HEK293 (cell line): ENCODE data around the gene SIX4.
A peak's percentile ranks its signal among the peaks of the same experiment; 100 is the strongest.

Experiments
- KLF16 ChIP-seq: fragments of 450-650 bp; formaldehyde crosslinking; IDR thresholded peaks from 2 replicates; pipeline ENCODE4 v1.5.1; 2017; ENCODE audit warnings: missing biosample characterization, missing genetic modification characterization
- KLF17 ChIP-seq: fragments of 450-650 bp; formaldehyde crosslinking; IDR thresholded peaks from 2 replicates; pipeline ENCODE4 v1.5.1; 2016; ENCODE audit warnings: missing biosample characterization, missing genetic modification characterization
- MEIS1 ChIP-seq: sonication (generic); formaldehyde crosslinking; IDR thresholded peaks from 2 replicates; pipeline ENCODE4 v1.8.1; 2022; ENCODE audit warnings: missing genetic modification reagents, mild to moderate bottlenecking, borderline replicate concordance
- MZF1 ChIP-seq: fragments of 450-650 bp; formaldehyde crosslinking; IDR thresholded peaks from 2 replicates; pipeline ENCODE4 v1.5.1; 2017; ENCODE audit warnings: missing biosample characterization, missing genetic modification characterization, borderline replicate concordance
- PRDM10 ChIP-seq: fragments of 450-650 bp; formaldehyde crosslinking; IDR thresholded peaks from 2 replicates; pipeline ENCODE4 v1.5.1; 2016; ENCODE audit warnings: missing biosample characterization, missing genetic modification characterization
- PRDM2 ChIP-seq: fragments of 450-650 bp; formaldehyde crosslinking; IDR thresholded peaks from 2 replicates; pipeline ENCODE4 v1.5.1; 2016; ENCODE audit warnings: missing biosample characterization, missing genetic modification characterization, borderline replicate concordance
- REPIN1 ChIP-seq: fragments of 450-650 bp; formaldehyde crosslinking; IDR thresholded peaks from 2 replicates; pipeline ENCODE4 v1.5.1; 2017; ENCODE audit warnings: missing biosample characterization, missing genetic modification characterization, low read depth
- SCRT1 ChIP-seq: fragments of 450-650 bp; formaldehyde crosslinking; IDR thresholded peaks from 2 replicates; pipeline ENCODE4 v1.5.1; 2016; ENCODE audit warnings: missing biosample characterization, missing genetic modification characterization, borderline replicate concordance
- SP2 ChIP-seq: fragments of 450-650 bp; formaldehyde crosslinking; IDR thresholded peaks from 2 replicates; pipeline ENCODE4 v1.5.1; 2016; ENCODE audit warnings: missing biosample characterization, missing genetic modification characterization
- SP3 ChIP-seq: fragments of 450-650 bp; formaldehyde crosslinking; IDR thresholded peaks from 2 replicates; pipeline ENCODE4 v1.5.1; 2016; ENCODE audit warnings: missing biosample characterization, missing genetic modification characterization
- YY1 ChIP-seq: fragments of 450-650 bp; formaldehyde crosslinking; IDR thresholded peaks from 2 replicates; pipeline ENCODE4 v1.5.1; 2018; ENCODE audit warnings: missing biosample characterization, missing genetic modification characterization
- ZBTB10 ChIP-seq: fragments of 450-650 bp; formaldehyde crosslinking; IDR thresholded peaks from 2 replicates; pipeline ENCODE4 v1.5.1; 2016; ENCODE audit warnings: missing biosample characterization, missing genetic modification characterization
- ZFP69B ChIP-seq: fragments of 450-650 bp; formaldehyde crosslinking; IDR thresholded peaks from 2 replicates; pipeline ENCODE4 v1.5.1; 2016; ENCODE audit warnings: missing biosample characterization, missing genetic modification characterization
- ZNF146 ChIP-seq: fragments of 450-650 bp; formaldehyde crosslinking; IDR thresholded peaks from 2 replicates; pipeline ENCODE4 v1.5.1; 2016; ENCODE audit warnings: missing biosample characterization, missing genetic modification characterization
- ZNF174 ChIP-seq: fragments of 450-650 bp; formaldehyde crosslinking; IDR thresholded peaks from 2 replicates; pipeline ENCODE4 v1.5.0; 2017; ENCODE audit warnings: missing biosample characterization, mild to moderate bottlenecking, missing genetic modification characterization
- ZNF266 ChIP-seq: fragments of 450-650 bp; formaldehyde crosslinking; IDR thresholded peaks from 2 replicates; pipeline ENCODE4 v1.5.1; 2016; ENCODE audit warnings: missing biosample characterization, missing genetic modification characterization, low read depth
- ZNF274 ChIP-seq, 2 experiments: fragments of 200-500 bp in 1 of 2; fragments of 450-650 bp in 1 of 2; sonication (Bioruptor generic) in 1 of 2; formaldehyde crosslinking in 1 of 2; IDR thresholded peaks; 2 replicates each; pipeline versions ENCODE4 v1.5.1 to v1.6.1; 2014 to 2016; ENCODE audit warnings: borderline replicate concordance in 1 of 2, inconsistent platforms in 1 of 2, low read length in 1 of 2, missing biosample characterization in 1 of 2, missing genetic modification characterization in 1 of 2
- ZNF335 ChIP-seq: fragments of 450-650 bp; formaldehyde crosslinking; conservative IDR thresholded peaks from 2 replicates; pipeline ENCODE4 v1.5.1; 2016; ENCODE audit warnings: missing biosample characterization, missing genetic modification characterization
- ZNF362 ChIP-seq: fragments of 450-650 bp; formaldehyde crosslinking; IDR thresholded peaks from 2 replicates; pipeline ENCODE4 v1.5.1; 2016; ENCODE audit warnings: missing biosample characterization, missing genetic modification characterization
- ZNF366 ChIP-seq: fragments of 450-650 bp; formaldehyde crosslinking; conservative IDR thresholded peaks from 2 replicates; pipeline ENCODE4 v1.5.1; 2016; ENCODE audit warnings: missing biosample characterization, missing genetic modification characterization
- ZNF514 ChIP-seq: fragments of 450-650 bp; formaldehyde crosslinking; IDR thresholded peaks from 2 replicates; pipeline ENCODE4 v1.5.1; 2016; ENCODE audit warnings: missing biosample characterization, missing genetic modification characterization
- ZNF624 ChIP-seq: fragments of 450-650 bp; formaldehyde crosslinking; IDR thresholded peaks from 2 replicates; pipeline ENCODE4 v1.5.1; 2017; ENCODE audit warnings: missing biosample characterization, missing genetic modification characterization
- ZNF660 ChIP-seq: fragments of 450-650 bp; IDR thresholded peaks from 2 replicates; pipeline ENCODE4 v1.5.1; 2018; ENCODE audit warnings: missing biosample characterization, mild to moderate bottlenecking, missing genetic modification characterization
- ZNF785 ChIP-seq: fragments of 450-650 bp; formaldehyde crosslinking; IDR thresholded peaks from 2 replicates; pipeline ENCODE4 v1.5.1; 2016; ENCODE audit warnings: missing biosample characterization, missing genetic modification characterization
- ZXDB ChIP-seq: fragments of 450-650 bp; formaldehyde crosslinking; IDR thresholded peaks from 2 replicates; pipeline ENCODE4 v1.5.1; 2016; ENCODE audit warnings: missing biosample characterization, missing genetic modification characterization

Gene SIX4

GRCh38 chr14:60723907-60724618 lies at the start of gene SIX4 (continued):
- TF ChIP-seq PRDM10 (tag by site-specific recombination): peak; percentile 97
- no peak for TF ChIP-seq ZNF660 (tag by site-specific recombination)
- TF ChIP-seq MEIS1 (CRISPR knock-in tag): no peak
- peak; percentile 81 for TF ChIP-seq KLF16 (tag by site-specific recombination)
- no peak for TF ChIP-seq PRDM2 (tag by site-specific recombination)
- no peak for TF ChIP-seq ZNF785 (tag by site-specific recombination)
- TF ChIP-seq ZNF624 (tag by site-specific recombination): no peak
- TF ChIP-seq ZNF146 (tag by site-specific recombination): no peak
- no peak for TF ChIP-seq ZNF362 (tag by site-specific recombination)
- TF ChIP-seq ZNF174 (tag by site-specific recombination): no peak
- peak; percentile 69 for TF ChIP-seq ZXDB (tag by site-specific recombination)
- no peak for TF ChIP-seq ZNF274 (IDR thresholded peaks at IDR 0.05; ENCODE audit: low read length)
- TF ChIP-seq ZNF274 (tag by site-specific recombination; IDR thresholded peaks at IDR 0.05; ENCODE audit: borderline replicate concordance): no peak
- TF ChIP-seq ZNF366: peak; percentile 96
- TF ChIP-seq REPIN1 (tag by site-specific recombination): no peak
- peak; percentile 72 for TF ChIP-seq SP3 (tag by site-specific recombination)
- peak; percentile 68 for TF ChIP-seq ZNF335 (tag by site-specific recombination)
- TF ChIP-seq ZNF514: no peak
- no peak for TF ChIP-seq ZNF266 (tag by site-specific recombination)
- TF ChIP-seq SP2 (tag by site-specific recombination): peak; percentile 82
- TF ChIP-seq SCRT1 (tag by site-specific recombination): no peak
- TF ChIP-seq KLF17 (tag by site-specific recombination): 0 out of 2 replicates have a peak, but pooled peaks have one; percentile 36
- no peak for TF ChIP-seq ZBTB10 (tag by site-specific recombination)
- peak; percentile 38; the same call in 1 of the 2 replicates for TF ChIP-seq YY1 (tag by site-specific recombination)
- peak; percentile 45; the same call in 1 of the 2 replicates for TF ChIP-seq MZF1 (tag by site-specific recombination)
- no peak for TF ChIP-seq ZFP69B (tag by site-specific recombination)
